Spleen (tissue), 11 donors: ENCODE results near the gene CDR2. TPM values are rescaled to one million over a fixed set of nuclear protein-coding genes. Genes with fewer than 3 reads are reported as not detected.

Source experiments
- DNase-seq: peaks from one replicate; pipeline ENCODE4 v3.0.0-alpha.2; 2020
- H3K27ac ChIP-seq, 8 donors: fragments of 200-600 bp; sonication (generic) in 7 of 8; 1 replicate in 4 of 8; 2 replicates in 4 of 8; pipeline versions ENCODE4 v1.5.0 to v1.8.0; 2016 to 2021; ENCODE audit warnings: inconsistent platforms in 4 of 8, mild to moderate bottlenecking in 4 of 8, moderate library complexity in 1 of 8
- H3K27me3 ChIP-seq, 7 donors: fragments of 200-600 bp; sonication (generic) in 6 of 7; replicated peaks in 1 of 7; 1 replicate in 4 of 7; 2 replicates in 3 of 7; pipeline versions ENCODE4 v1.5.0 to v1.8.0; 2016 to 2021; ENCODE audit warnings: inconsistent platforms in 3 of 7, mild to moderate bottlenecking in 1 of 7
- H3K36me3 ChIP-seq, 6 donors: fragments of 200-600 bp; sonication (generic) in 5 of 6; 1 replicate in 4 of 6; 2 replicates in 2 of 6; pipeline versions ENCODE4 v1.5.0 to v1.8.0; 2016 to 2021; ENCODE audit warnings: inconsistent platforms in 2 of 6
- H3K4me1 ChIP-seq, 6 donors: fragments of 200-600 bp; sonication (generic) in 5 of 6; 1 replicate in 3 of 6; 2 replicates in 3 of 6; pipeline versions ENCODE4 v1.5.0 to v1.8.0; 2016 to 2021; ENCODE audit warnings: inconsistent platforms in 3 of 6
- H3K4me3 ChIP-seq, 8 donors: fragments of 200-600 bp; sonication (generic) in 7 of 8; 1 replicate in 4 of 8; 2 replicates in 4 of 8; pipeline versions ENCODE4 v1.5.0 to v1.8.0; 2016 to 2021; ENCODE audit warnings: inconsistent platforms in 4 of 8, mild to moderate bottlenecking in 4 of 8, moderate library complexity in 2 of 8
- H3K9me3 ChIP-seq, 8 donors: fragments of 200-600 bp; sonication (generic) in 7 of 8; 1 replicate in 4 of 8; 2 replicates in 4 of 8; pipeline versions ENCODE4 v1.5.0 to v1.8.0; 2016 to 2021; ENCODE audit warnings: inconsistent platforms in 4 of 8
- CTCF ChIP-seq, 11 experiments: fragments of 200-600 bp in 7 of 11; fragments of 450-650 bp in 4 of 11; sonication (generic) in 4 of 11; IDR thresholded peaks in 8 of 11; conservative IDR thresholded peaks in 3 of 11; 1 replicate in 7 of 11; 2 replicates in 4 of 11; pipeline versions ENCODE4 v1.4.0 to v1.8.0; 2016 to 2021; ENCODE audit warnings: antibody characterized with exemption in 11 of 11, inconsistent platforms in 4 of 11, mild to moderate bottlenecking in 1 of 11
- POLR2A ChIP-seq, 3 donors: fragments of 450-650 bp; IDR thresholded peaks; one replicate each; pipeline ENCODE4 v1.5.1; 2017; ENCODE audit warnings: antibody characterized with exemption in 3 of 3, mild to moderate bottlenecking in 1 of 3
- POLR2AphosphoS5 ChIP-seq, 3 donors: sonication (generic); formaldehyde crosslinking; IDR thresholded peaks; one replicate each; pipeline ENCODE4 v1.5.1; 2017; ENCODE audit warnings: antibody characterized with exemption in 3 of 3
- WGBS, 5 donors: extraction: QIAGEN DNeasy Blood & Tissue Kit in 3 of 5; methylation state at CpG; one replicate each; pipeline versions ENCODE4 v1.1.5 to v1.1.7; 2013 to 2018; 5-methylcytosine and 5-hydroxymethylcytosine counted together
- intact Hi-C: fragments of 100-400 bp; cut with DNase I; formaldehyde crosslinking; loops from one replicate; pipeline ENCODE4 v1.15.0; 2023; ENCODE audit warnings: low total_unique reads
- polyA plus RNA-seq, 3 donors: library from polyadenylated mRNA; stranded (reverse); fragments of 200-250 nt; gene quantifications; one replicate each; pipeline ENCODE4 v1.2.1, GENCODE V29; 2013
- total RNA-seq, 7 donors: library from RNA; depleted of rRNA in 3 of 7; stranded (reverse); fragments of >200 nt in 3 of 7; fragmentation: NEBNext Ultra II Directional in 4 of 7; extraction: Animal tissue kit (Norgen Biotek cat#: 25700) in 4 of 7; gene quantifications; one replicate each; pipeline versions ENCODE4 v1.1.0 to v1.2.1, GENCODE V29; 2016 to 2021
- donor health status: healthy with polysubstance abuse.
- donor health status: DM: no; HTN: no; CAD: no; lungs with moderate emphysema.
- donor health status: DM: no; HTN: no; CAD: no.
- donor health status: Bipolar disorder and iron deficiency.
- donor health status: healthy.
- donor health status: DM: no; HTN: no; CAD: no.
- donor health status: DM: yes; HTN: yes; CAD: no.

CDR2 gene
- total and polyA plus RNA-seq, 10 donors = 7.7 to 33.4 (median 23.6) TPM

GRCh38 chr16:22355487-22355908, 18.9 kb downstream of the CDR2 start:
- TF ChIP-seq CTCF (IDR thresholded peaks at IDR 0.05 in 8 of 11, conservative IDR thresholded peaks at IDR 0.05 in 3 of 11) = no peak
- TF ChIP-seq POLR2A (IDR thresholded peaks at IDR 0.05) = no peak
- no peak for TF ChIP-seq POLR2AphosphoS5 (IDR thresholded peaks at IDR 0.05)
- Histone ChIP-seq H3K4me1 (peaks cover 6 to 82% (median 44%) of the 10 kb centered on the region in 6 donors), H3K4me3 (no peak overlapping the region), H3K27me3 (no peaks in the 10 kb centered on the region), H3K27ac (peak overlapping the region in 4 of 8 donors; percentile 16 to 85 (median 74)), H3K36me3 (peaks cover 0 to 23% (median 4%) of the 10 kb centered on the region in 6 donors), H3K9me3 (no peaks in the 10 kb centered on the region)
- intact Hi-C loops = no loop called here
- no peak for DNase-seq

- no peak for TF ChIP-seq CTCF (IDR thresholded peaks at IDR 0.05 in 8 of 11, conservative IDR thresholded peaks at IDR 0.05 in 3 of 11)
- TF ChIP-seq POLR2A (IDR thresholded peaks at IDR 0.05) = no peak
- no peak for TF ChIP-seq POLR2AphosphoS5 (IDR thresholded peaks at IDR 0.05)
- no peaks in the 10 kb centered on the region for H3K27me3 ChIP-seq
- H3K4me3 ChIP-seq = no peak overlapping the region
- DNase-seq = no peak
- 67 to 75% (median 69%) methylated on average over 5 of the region's 5 CpGs for WGBS, 5 donors
- peaks cover 0 to 37% (median 10%) of the 10 kb centered on the region in 6 donors for H3K36me3 ChIP-seq
- intact Hi-C loops = no loop called here
- no peaks in the 10 kb centered on the region for H3K9me3 ChIP-seq
- H3K4me1 ChIP-seq = peaks cover 6 to 68% (median 43%) of the 10 kb centered on the region in 6 donors
- H3K27ac ChIP-seq = peak overlapping the region in 7 of 8 donors; percentile 36 to 72 (median 63)
Measured at GRCh38 chr16:22353933-22354541, 20.4 kb downstream of the CDR2 start.

GRCh38 chr16:22353191-22353919, 21.1 kb downstream of the CDR2 start:
- Histone ChIP-seq H3K27me3 (no peaks in the 10 kb centered on the region), H3K4me3 (no peak overlapping the region), H3K4me1 (peaks cover 6 to 61% (median 39%) of the 10 kb centered on the region in 6 donors), H3K36me3 (peaks cover 0 to 44% (median 16%) of the 10 kb centered on the region in 6 donors), H3K9me3 (no peaks in the 10 kb centered on the region), H3K27ac (peak overlapping the region in 7 of 8 donors; percentile 36 to 72 (median 63))
- TF ChIP-seq POLR2A (IDR thresholded peaks at IDR 0.05) (no peak), POLR2AphosphoS5 (IDR thresholded peaks at IDR 0.05) (peak in 1 of 3 donors; percentile 50), CTCF (IDR thresholded peaks at IDR 0.05 in 8 of 11, conservative IDR thresholded peaks at IDR 0.05 in 3 of 11) (no peak)
- no peak for DNase-seq
- intact Hi-C loops = no loop called here
- 21 to 46% (median 32%) methylated on average over 3 of the region's 3 CpGs for WGBS, 5 donors

- intact Hi-C loops = no loop called here
- TF ChIP-seq POLR2A (IDR thresholded peaks at IDR 0.05) (no peak), POLR2AphosphoS5 (IDR thresholded peaks at IDR 0.05) (no peak), CTCF (IDR thresholded peaks at IDR 0.05 in 8 of 11, conservative IDR thresholded peaks at IDR 0.05 in 3 of 11) (no peak)
- Histone ChIP-seq H3K36me3 (peaks cover 0 to 50% (median 22%) of the 10 kb centered on the region in 6 donors), H3K4me1 (peaks cover 6 to 55% (median 33%) of the 10 kb centered on the region in 6 donors), H3K9me3 (no peaks in the 10 kb centered on the region), H3K4me3 (no peak overlapping the region), H3K27ac (peak overlapping the region in 5 of 8 donors; percentile 44 to 72 (median 71)), H3K27me3 (no peaks in the 10 kb centered on the region)
- DNase-seq = no peak
- 94 to 98% (median 95%) methylated on average over 5 of the region's 5 CpGs for WGBS, 5 donors
Measured at GRCh38 chr16:22352723-22353122, 21.7 kb downstream of the CDR2 start.
